ENCODE data around the gene PCNX3. TPM values are rescaled to one million over a fixed set of nuclear protein-coding genes. Genes with fewer than 3 reads are reported as not detected.

Gene PCNX3
- total and polyA plus RNA-seq, 2 of the 4 experiments (the other 2 are of a cell fraction) = 5.6 to 33.2 TPM

GRCh38 chr11:65634440-65634839 is 18.9 kb downstream of the PCNX3 start:
- no peak overlapping the region for H3K23ac ChIP-seq (ENCODE audit: low read depth, low read length)
- no peak overlapping the region for H2AK9ac ChIP-seq (replicated peaks; ENCODE audit: low read depth, low read length, poor library complexity)
- H3K9ac ChIP-seq (ENCODE audit: low read depth, low read length) = no peak overlapping the region
- TF ChIP-seq USF2 (IDR thresholded peaks at IDR 0.05; ENCODE audit: low read depth, low read length) = no peak
- TF ChIP-seq BHLHE40 (IDR thresholded peaks at IDR 0.05; ENCODE audit: low read depth, low read length) = no peak
- TF ChIP-seq ELK1 (IDR thresholded peaks at IDR 0.05; ENCODE audit: borderline replicate concordance, low read depth, low read length) = no peak
- no peak for TF ChIP-seq MAFK (IDR thresholded peaks at IDR 0.05; ENCODE audit: low read depth, low read length)
- TF ChIP-seq RFX5 (IDR thresholded peaks at IDR 0.05; ENCODE audit: low read depth, low read length) = no peak
- no peak for TF ChIP-seq POLR2A (IDR thresholded peaks at IDR 0.05; ENCODE audit: low read depth, low read length)
- no peak for TF ChIP-seq SMC3 (IDR thresholded peaks at IDR 0.05; ENCODE audit: low read depth, low read length)
- no peak for TF ChIP-seq CTCF (conservative IDR thresholded peaks at IDR 0.05; ENCODE audit: low read depth, low read length)
- no peak for TF ChIP-seq RCOR1 (IDR thresholded peaks at IDR 0.05; ENCODE audit: insufficient replicate concordance, low read length)
- TF ChIP-seq CHD1 (IDR thresholded peaks at IDR 0.05; ENCODE audit: low read depth, low read length) = no peak
- TF ChIP-seq FOS (IDR thresholded peaks at IDR 0.05; ENCODE audit: low read depth, low read length) = no peak
- no peak for TF ChIP-seq NFE2L2 (IDR thresholded peaks at IDR 0.05; ENCODE audit: low read depth, low read length)
- TF ChIP-seq CEBPB (IDR thresholded peaks at IDR 0.05; ENCODE audit: low read depth, low read length) = no peak
- no peak for TF ChIP-seq RAD21 (IDR thresholded peaks at IDR 0.05; ENCODE audit: low read length)
- TF ChIP-seq MAZ (IDR thresholded peaks at IDR 0.05; ENCODE audit: borderline replicate concordance, low read depth, low read length) = no peak
- TF ChIP-seq MXI1 (IDR thresholded peaks at IDR 0.05; ENCODE audit: borderline replicate concordance, low read depth, low read length) = no peak
- ChIA-PET CTCF (no interaction called here), POLR2A (ENCODE audit: unreplicated experiment) (no interaction called here)
- H3K27ac ChIP-seq (ENCODE audit: insufficient read depth, low read length) = no peak overlapping the region
- H3K9me1 ChIP-seq (ENCODE audit: insufficient read depth, low read length) = no peaks in the 10 kb centered on the region; the same call in 1 of the 2 replicates
- no peaks in the 10 kb centered on the region for H3K27me3 ChIP-seq (ENCODE audit: control insufficient read depth, insufficient read depth, low read length)
- intact Hi-C loops (cut with micrococcal nuclease) = no loop called here
- H2BK15ac ChIP-seq (ENCODE audit: low read depth, low read length) = no peak overlapping the region
- peaks cover 12% of the 10 kb centered on the region; the same call in 1 of the 2 replicates for H4K20me1 ChIP-seq (ENCODE audit: insufficient read depth, low read length)
- H3K18ac ChIP-seq (ENCODE audit: low read depth, low read length) = no peak overlapping the region
- WGBS, 2 experiments (ENCODE audit: extremely low coverage in 2 of 2, insufficient read length in 1 of 2) = 92% methylated on average over 6 of the region's 11 CpGs; no CpG with 5 or more reads in 1 of the 2 experiments
- no peaks in the 10 kb centered on the region for H3K9me3 ChIP-seq (ENCODE audit: control insufficient read depth, insufficient read depth, low read length)
- H4K91ac ChIP-seq (ENCODE audit: insufficient read depth, low read depth, low read length) = no peak overlapping the region
- H2BK20ac ChIP-seq (ENCODE audit: low read depth, low read length) = no peak overlapping the region
- no peak overlapping the region for H3K14ac ChIP-seq (replicated peaks; ENCODE audit: low read depth, low read length)
- no TSS peak for BruUV-seq (replicated peaks)
- H3K79me1 ChIP-seq (ENCODE audit: low read depth in 1 of 2, low read length in 2 of 2) = peaks cover 15 to 23% of the 10 kb centered on the region in 2 experiments
- H3K4me3 ChIP-seq (ENCODE audit: insufficient read depth, low read depth, low read length) = no peak overlapping the region
- H2AK5ac ChIP-seq (ENCODE audit: low read depth, low read length) = no peak overlapping the region
- H2BK120ac ChIP-seq (ENCODE audit: low read depth, low read length) = no peak overlapping the region
- DNase-seq (no peak), ATAC-seq (ENCODE audit: low read depth) (no peak)
- H3K4me1 ChIP-seq (ENCODE audit: control insufficient read depth, insufficient read depth, low read length) = peaks cover 6% of the 10 kb centered on the region
- dilution Hi-C loops (cut with HindIII; ENCODE audit: low sequenced_read_pairs, unreplicated experiment) = no loop called here
- no peak overlapping the region for H4K5ac ChIP-seq (ENCODE audit: low read depth, low read length)
- H3K4ac ChIP-seq (ENCODE audit: low read depth, low read length) = no peak overlapping the region
- no peak overlapping the region for H2BK5ac ChIP-seq (ENCODE audit: low read depth, low read length, poor library complexity, severe bottlenecking)
- H3K56ac ChIP-seq (ENCODE audit: extremely low read depth, insufficient read depth, low read length) = no peak overlapping the region
- in situ Hi-C loops (cut with MboI; ENCODE audit: low sequenced_read_pairs) = no loop called here
- H4K8ac ChIP-seq (ENCODE audit: low read depth in 2 of 2, low read length in 2 of 2) = no peak overlapping the region
- no peak overlapping the region for H3K4me2 ChIP-seq (ENCODE audit: low read depth, low read length)
- H3K36me3 ChIP-seq (ENCODE audit: control insufficient read depth, insufficient read depth, low read length) = peaks cover 60% of the 10 kb centered on the region
- H2AFZ ChIP-seq (replicated peaks; ENCODE audit: low read length, poor library complexity) = no peak overlapping the region
